ENCODE results near the gene SCNN1G. TPM values are rescaled to one million over a fixed set of nuclear protein-coding genes. Genes with fewer than 3 reads are reported as not detected.

Gene SCNN1G
- total and polyA plus RNA-seq, 2 of the 13 experiments (the other 11 are each of a cell fraction or from before 2014, with no cell fraction given), result not detected

DNA sequence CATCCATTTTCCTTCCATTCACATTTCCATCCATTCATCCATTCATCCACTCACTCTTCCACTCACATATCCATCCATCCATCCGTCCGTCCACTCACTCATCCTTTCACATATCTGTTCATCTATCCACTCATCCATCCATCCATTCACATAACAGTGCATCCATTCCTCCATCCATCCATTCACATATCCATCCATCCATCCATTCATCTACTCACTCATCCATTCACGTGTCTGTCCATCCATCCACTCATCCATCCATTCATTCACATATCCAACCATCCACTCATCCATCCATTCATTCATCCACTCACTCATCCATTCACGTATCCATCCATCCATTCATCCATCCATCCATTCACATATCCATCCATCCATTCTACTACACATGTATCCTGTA is 42.6 kb downstream of the SCNN1G start (continued):
- TF ChIP-seq, protein P1, sequence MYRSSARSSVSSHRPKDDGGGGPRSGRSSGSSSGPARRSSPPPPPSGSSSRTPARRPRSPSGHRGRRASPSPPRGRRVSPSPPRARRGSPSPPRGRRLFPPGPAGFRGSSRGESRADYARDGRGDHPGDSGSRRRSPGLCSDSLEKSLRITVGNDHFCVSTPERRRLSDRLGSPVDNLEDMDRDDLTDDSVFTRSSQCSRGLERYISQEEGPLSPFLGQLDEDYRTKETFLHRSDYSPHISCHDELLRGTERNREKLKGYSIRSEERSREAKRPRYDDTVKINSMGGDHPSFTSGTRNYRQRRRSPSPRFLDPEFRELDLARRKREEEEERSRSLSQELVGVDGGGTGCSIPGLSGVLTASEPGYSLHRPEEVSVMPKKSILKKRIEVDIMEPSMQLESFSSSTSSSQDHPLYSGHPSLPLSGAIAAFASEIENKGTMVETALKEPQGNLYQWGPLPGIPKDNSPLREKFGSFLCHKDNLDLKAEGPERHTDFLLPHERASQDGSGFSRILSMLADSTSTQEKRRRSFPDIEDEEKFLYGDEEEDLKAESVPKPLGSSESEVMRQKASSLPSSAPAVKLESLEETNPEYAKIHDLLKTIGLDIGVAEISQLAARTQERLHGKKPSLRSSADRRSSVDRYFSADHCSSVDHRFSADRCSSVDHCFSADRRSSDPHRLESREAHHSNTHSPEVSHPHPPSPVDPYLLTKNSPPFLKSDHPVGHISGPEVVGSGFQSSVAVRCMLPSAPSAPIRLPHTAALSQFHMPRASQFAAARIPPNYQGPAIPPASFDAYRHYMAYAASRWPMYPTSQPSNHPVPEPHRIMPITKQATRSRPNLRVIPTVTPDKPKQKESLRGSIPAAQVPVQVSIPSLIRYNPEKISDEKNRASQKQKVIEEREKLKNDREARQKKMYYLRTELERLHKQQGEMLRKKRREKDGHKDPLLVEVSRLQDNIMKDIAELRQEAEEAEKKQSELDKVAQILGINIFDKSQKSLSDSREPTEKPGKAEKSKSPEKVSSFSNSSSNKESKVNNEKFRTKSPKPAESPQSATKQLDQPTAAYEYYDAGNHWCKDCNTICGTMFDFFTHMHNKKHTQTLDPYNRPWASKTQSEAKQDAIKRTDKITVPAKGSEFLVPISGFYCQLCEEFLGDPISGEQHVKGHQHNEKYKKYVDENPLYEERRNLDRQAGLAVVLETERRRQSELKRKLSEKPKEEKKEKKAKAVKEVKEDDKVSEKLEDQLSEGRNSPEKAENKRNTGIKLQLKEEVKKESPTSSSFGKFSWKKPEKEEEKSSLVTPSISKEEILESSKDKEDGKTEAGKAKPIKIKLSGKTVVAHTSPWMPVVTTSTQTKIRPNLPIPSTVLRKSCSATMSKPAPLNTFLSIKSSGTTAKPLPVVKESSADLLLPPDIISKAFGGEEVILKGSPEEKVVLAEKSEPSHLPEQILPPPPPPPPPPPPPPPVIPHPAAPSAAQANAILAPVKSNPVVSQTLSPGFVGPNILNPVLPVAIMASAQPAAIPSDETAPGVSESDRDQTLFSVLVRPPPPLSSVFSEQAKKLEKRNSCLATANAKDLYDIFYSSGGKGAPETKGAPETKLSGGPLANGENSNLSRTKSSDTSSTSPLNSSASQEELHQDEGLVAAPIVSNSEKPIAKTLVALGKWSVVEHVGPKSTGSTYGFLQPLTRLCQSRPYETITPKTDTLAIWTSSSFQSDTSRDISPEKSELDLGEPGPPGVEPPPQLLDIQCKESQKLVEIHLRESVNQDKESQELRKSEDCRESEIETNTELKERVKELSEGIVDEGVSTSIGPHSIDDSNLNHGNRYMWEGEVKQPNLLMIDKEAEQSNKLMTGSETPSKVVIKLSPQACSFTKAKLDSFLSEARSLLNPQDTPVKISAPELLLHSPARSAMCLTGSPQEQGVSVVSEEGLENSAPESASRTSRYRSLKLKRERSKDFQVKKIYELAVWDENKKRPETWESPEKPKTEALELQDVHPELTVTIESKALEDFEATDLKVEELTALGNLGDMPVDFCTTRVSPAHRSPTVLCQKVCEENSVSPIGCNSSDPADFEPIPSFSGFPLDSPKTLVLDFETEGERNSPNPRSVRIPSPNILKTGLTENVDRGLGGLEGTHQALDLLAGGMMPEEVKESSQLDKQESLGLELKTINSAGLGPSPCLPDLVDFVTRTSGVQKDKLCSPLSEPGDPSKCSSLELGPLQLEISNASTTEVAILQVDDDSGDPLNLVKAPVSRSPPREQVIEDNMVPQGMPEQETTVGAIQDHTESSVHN (CRISPR knock-in tag; IDR thresholded peaks at IDR 0.05), result no peak
- TF ChIP-seq ZBTB3 (CRISPR knock-in tag; IDR thresholded peaks at IDR 0.05; ENCODE audit: borderline replicate concordance, low read depth) (no peak), ZNF724P (CRISPR knock-in tag; IDR thresholded peaks at IDR 0.05; ENCODE audit: borderline replicate concordance) (no peak), ZNF674 (CRISPR knock-in tag; IDR thresholded peaks at IDR 0.05; ENCODE audit: low read depth) (no peak), NBN (conservative IDR thresholded peaks at IDR 0.05) (peak; percentile 84; the same call in 1 of the 2 replicates), FOXP1 (IDR thresholded peaks at IDR 0.05) (peak; percentile 5; the same call in 1 of the 2 replicates), FOXP1 (CRISPR knock-in tag; IDR thresholded peaks at IDR 0.05) (no peak), CREM (IDR thresholded peaks at IDR 0.05) (no peak), CREM (CRISPR knock-in tag; IDR thresholded peaks at IDR 0.05) (no peak), NFE2 (CRISPR knock-in tag; IDR thresholded peaks at IDR 0.05) (no peak), ZNF792 (CRISPR knock-in tag; IDR thresholded peaks at IDR 0.05) (no peak), ZNF253 (CRISPR knock-in tag; IDR thresholded peaks at IDR 0.05; ENCODE audit: borderline replicate concordance) (no peak), PPARG (CRISPR knock-in tag; conservative IDR thresholded peaks at IDR 0.05) (no peak), FOSL1 (CRISPR knock-in tag; IDR thresholded peaks at IDR 0.05; ENCODE audit: borderline replicate concordance) (no peak), ZNF292 (CRISPR knock-in tag; IDR thresholded peaks at IDR 0.05; ENCODE audit: borderline replicate concordance, low read depth) (no peak), PHB2 (IDR thresholded peaks at IDR 0.05; ENCODE audit: partially characterized antibody) (no peak), ZNF615 (CRISPR knock-in tag; IDR thresholded peaks at IDR 0.05; ENCODE audit: borderline replicate concordance) (no peak), ZNF780A (CRISPR knock-in tag; IDR thresholded peaks at IDR 0.05) (no peak), ZFP36L1 (CRISPR knock-in tag; IDR thresholded peaks at IDR 0.05) (no peak)
- TF ChIP-seq, protein P2, sequence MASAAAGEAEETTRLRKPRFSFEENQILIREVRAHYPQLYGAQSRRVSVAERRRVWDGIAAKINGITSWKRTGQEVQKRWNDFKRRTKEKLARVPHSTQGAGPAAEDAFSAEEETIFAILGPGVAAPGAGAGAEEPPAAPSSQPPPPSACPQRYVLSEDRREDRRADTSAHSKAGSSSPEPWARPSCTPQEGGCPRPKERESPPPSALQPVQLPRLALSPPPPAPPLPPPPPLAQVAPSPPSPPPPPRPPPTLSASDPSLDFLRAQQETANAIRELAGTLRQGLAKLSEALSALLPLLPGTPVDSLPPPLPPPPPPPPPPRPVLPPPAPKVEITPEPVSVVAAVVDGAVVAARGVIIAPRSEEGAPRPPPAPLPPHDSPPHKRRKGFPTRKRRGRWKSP (CRISPR knock-in tag; IDR thresholded peaks at IDR 0.05), result no peak

Data from HepG2 (cell line).